Middle frontal gyrus (tissue), 1 donor: ENCODE results near the gene B4GALT2.
A peak's percentile ranks its signal among the peaks of the same experiment; 100 is the strongest.

Experiments
- DNase-seq: peaks from one replicate; pipeline ENCODE4 v3.0.0-alpha.2; 2015; ENCODE audit warnings: low spot score; ENCODE audit errors: extremely low spot score

B4GALT2 gene

GRCh38 chr1:43969746-43970466 is 9.1 kb upstream of the B4GALT2 start, which contains the start of gene DPH2:
Gene DPH2 (plus strand): TSS chr1:43970010. CDS start chr1:43970176, 166 bp downstream.
- DNase-seq = peak; percentile 95

- DNase-seq = no peak
Observed at GRCh38 chr1:43970502-43970901, 8.5 kb upstream of the B4GALT2 start.

GRCh38 chr1:43970911-43971310 is 8.1 kb upstream of the B4GALT2 start:
- DNase-seq = no peak

GRCh38 chr1:43971336-43971980 is 7.6 kb upstream of the B4GALT2 start:
- no peak for DNase-seq

- DNase-seq = no peak
Observed at GRCh38 chr1:43973981-43974442, 5.0 kb upstream of the B4GALT2 start.

- peak; percentile 93 for DNase-seq
Observed at GRCh38 chr1:43974443-43975248, 4.4 kb upstream of the B4GALT2 start, which contains the start of gene ATP6V0B. Gene ATP6V0B (plus strand): TSS chr1:43974960. CDS start chr1:43975041, 81 bp downstream.

- DNase-seq = no peak
Observed at GRCh38 chr1:43975249-43975961, 3.6 kb upstream of the B4GALT2 start.

GRCh38 chr1:43976045-43976444 is 3.0 kb upstream of the B4GALT2 start:
- no peak for DNase-seq

GRCh38 chr1:43976890-43977289 is 2.1 kb upstream of the B4GALT2 start:
- DNase-seq = no peak

- no peak for DNase-seq
Observed at GRCh38 chr1:43977376-43978263, 1.4 kb upstream of the B4GALT2 start.

GRCh38 chr1:43978264-43978550 is 803 bp upstream of the B4GALT2 start:
- DNase-seq = no peak

- DNase-seq = no peak
Observed at GRCh38 chr1:43979261-43979527, 184 bp downstream of the B4GALT2 start.

GRCh38 chr1:43979528-43980254 is 681 bp downstream of the B4GALT2 start:
- DNase-seq = no peak

GRCh38 chr1:43980255-43981134 is 1.5 kb downstream of the B4GALT2 start:
- no peak for DNase-seq

- no peak for DNase-seq
Observed at GRCh38 chr1:43981135-43981491, 2.1 kb downstream of the B4GALT2 start.

- DNase-seq = no peak
Observed at GRCh38 chr1:43981636-43982035, 2.6 kb downstream of the B4GALT2 start.

- no peak for DNase-seq
Observed at GRCh38 chr1:43982241-43982640, 3.2 kb downstream of the B4GALT2 start.

- DNase-seq = no peak
Observed at GRCh38 chr1:43982808-43983207, 3.8 kb downstream of the B4GALT2 start.

GRCh38 chr1:43983253-43983899 is 4.4 kb downstream of the B4GALT2 start:
- DNase-seq = no peak
